GM23338 (cell line): ENCODE data around the gene FRYL. TPM values are rescaled to one million over a fixed set of nuclear protein-coding genes. Genes with fewer than 3 reads are reported as not detected.
A peak's percentile ranks its signal among the peaks of the same experiment; 100 is the strongest.

Source experiments
- ATAC-seq: fragments of 200-7000 bp; cut with Tn5 transposase; 3 replicates; pipeline ENCODE4 v1.9.1; 2020
- DNase-seq: peaks from one replicate; pipeline ENCODE4 v3.0.0-alpha.2; 2015; ENCODE audit warnings: low spot score
- H2AFZ ChIP-seq: fragments of 200-600 bp; sonication (generic); 2 replicates; pipeline ENCODE4 v1.8.0; 2016; ENCODE audit warnings: antibody characterized with exemption, mild to moderate bottlenecking, moderate library complexity
- H3F3A ChIP-seq: fragments of 200-600 bp; sonication (generic); replicated peaks from 2 replicates; pipeline ENCODE4 v1.8.0; 2017; ENCODE audit warnings: antibody characterized with exemption, mixed run types, low read depth
- H3K27ac ChIP-seq: fragments of 200-600 bp; sonication (generic); 2 replicates; pipeline ENCODE4 v1.6.1; 2016; ENCODE audit warnings: low read depth
- H3K27me3 ChIP-seq: fragments of 200-600 bp; sonication (generic); 2 replicates; pipeline ENCODE4 v1.8.0; 2016; ENCODE audit warnings: mild to moderate bottlenecking, mixed run types, moderate library complexity; ENCODE audit not compliant: insufficient read depth
- H3K36me3 ChIP-seq: fragments of 200-600 bp; sonication (generic); 2 replicates; pipeline ENCODE4 v1.8.0; 2016; ENCODE audit warnings: mild to moderate bottlenecking; ENCODE audit not compliant: insufficient read depth
- H3K4me1 ChIP-seq: fragments of 200-600 bp; sonication (generic); 2 replicates; pipeline ENCODE4 v1.8.0; 2016; ENCODE audit warnings: mild to moderate bottlenecking, moderate library complexity; ENCODE audit not compliant: insufficient read depth
- H3K4me2 ChIP-seq: fragments of 200-600 bp; sonication (generic); 2 replicates; pipeline ENCODE4 v1.7.1; 2017; ENCODE audit warnings: mixed run types
- H3K4me3 ChIP-seq: fragments of 200-600 bp; sonication (generic); 2 replicates; pipeline ENCODE4 v1.6.1; 2016; ENCODE audit warnings: mixed run types
- H3K79me2 ChIP-seq: fragments of 200-600 bp; sonication (generic); replicated peaks from 2 replicates; pipeline ENCODE4 v1.8.0; 2017; ENCODE audit warnings: mild to moderate bottlenecking; ENCODE audit not compliant: insufficient read depth
- H3K9me2 ChIP-seq: fragments of 200-600 bp; sonication (generic); 2 replicates; pipeline ENCODE4 v1.8.0; 2017; ENCODE audit not compliant: insufficient read depth
- H4K20me1 ChIP-seq: fragments of 200-600 bp; sonication (generic); replicated peaks from 2 replicates; pipeline ENCODE4 v1.8.0; 2017; ENCODE audit warnings: mild to moderate bottlenecking; ENCODE audit not compliant: insufficient read depth
- H3K27ac Mint-ChIP-seq: 2 replicates; pipeline ENCODE4 v1.8.0; 2020; ENCODE audit warnings: inconsistent platforms, mild to moderate bottlenecking, moderate library complexity, mixed read lengths
- H3K27me3 Mint-ChIP-seq: 3 replicates; pipeline ENCODE4 v1.8.0; 2022; ENCODE audit warnings: low read depth, mild to moderate bottlenecking, moderate library complexity, mixed read lengths, inconsistent platforms; ENCODE audit not compliant: insufficient read depth, poor library complexity
- H3K36me3 Mint-ChIP-seq: 3 replicates; pipeline ENCODE4 v1.8.0; 2021; ENCODE audit warnings: low read depth, mild to moderate bottlenecking, inconsistent platforms, moderate library complexity, mixed read lengths
- H3K4me1 Mint-ChIP-seq: 3 replicates; pipeline ENCODE4 v1.8.0; 2020; ENCODE audit warnings: mild to moderate bottlenecking, inconsistent platforms, mixed read lengths
- H3K4me3 Mint-ChIP-seq: 3 replicates; pipeline ENCODE4 v1.8.0; 2021; ENCODE audit warnings: moderate library complexity, mild to moderate bottlenecking, inconsistent platforms, mixed read lengths
- H3K9me3 Mint-ChIP-seq: 3 replicates; pipeline ENCODE4 v1.8.0; 2020; ENCODE audit warnings: moderate library complexity, mild to moderate bottlenecking, inconsistent platforms, mixed read lengths
- CREB1 ChIP-seq: fragments of 250-450 bp; sonication (Bioruptor Pico); IDR thresholded peaks from 2 replicates; pipeline ENCODE4 v1.5.0; 2020; ENCODE audit warnings: low read depth, mild to moderate bottlenecking, moderate library complexity
- EZH2phosphoT487 ChIP-seq: fragments of 200-600 bp; sonication (generic); IDR thresholded peaks from one replicate; pipeline ENCODE4 v1.8.1; 2018; ENCODE audit warnings: antibody characterized with exemption; ENCODE audit not compliant: unreplicated experiment
- JUNB ChIP-seq: IDR thresholded peaks from one replicate; pipeline ENCODE4 v1.6.1; 2016; ENCODE audit warnings: antibody characterized with exemption; ENCODE audit not compliant: unreplicated experiment
- POLR2AphosphoS5 ChIP-seq: IDR thresholded peaks from 2 replicates; pipeline ENCODE4 v1.6.1; 2016; ENCODE audit warnings: antibody characterized with exemption, low read depth
- ZNF114 ChIP-seq: fragments of 250-450 bp; sonication (Bioruptor Pico); IDR thresholded peaks from 2 replicates; pipeline ENCODE4 v1.5.0; 2020; ENCODE audit warnings: mild to moderate bottlenecking, moderate library complexity
- ZNF331 ChIP-seq: fragments of 250-450 bp; sonication (Bioruptor Pico); IDR thresholded peaks from 2 replicates; pipeline ENCODE4 v1.5.0; 2020; ENCODE audit warnings: low read depth, mild to moderate bottlenecking, moderate library complexity
- polyA plus RNA-seq: library from polyadenylated mRNA; unstranded; fragments of >200 nt; fragmentation: Nextera tagmentation; extraction: Ambion mirVana; gene quantifications from 2 replicates; pipeline ENCODE4 v1.2.1, GENCODE V29; 2016
- total RNA-seq: library from RNA; depleted of rRNA; stranded (reverse); fragments of >200 nt; shearing (Covaris generic); gene quantifications from 2 replicates; pipeline ENCODE4 v1.2.3, GENCODE V29; 2014
- TF ChIP-seq, protein P1 (sequence below): IDR thresholded peaks from one replicate; pipeline ENCODE4 v1.6.1; 2018; ENCODE audit warnings: antibody characterized with exemption; ENCODE audit not compliant: unreplicated experiment
- TF ChIP-seq, protein P2 (sequence below): IDR thresholded peaks from 2 replicates; pipeline ENCODE4 v1.6.1; 2016; ENCODE audit warnings: antibody characterized with exemption
- TF ChIP-seq, protein P3 (sequence below), 2 experiments: fragments of 200-600 bp in 1 of 2; sonication (generic) in 1 of 2; conservative IDR thresholded peaks; 2 replicates each; pipeline versions ENCODE4 v1.5.1 to v1.6.1; 2016 to 2017; ENCODE audit warnings: antibody characterized with exemption in 2 of 2, low read depth in 2 of 2, mild to moderate bottlenecking in 2 of 2, moderate library complexity in 1 of 2

FRYL gene
- total and polyA plus RNA-seq, 2 experiments from 2014 or later: 30.7 to 53.3 TPM

DNA sequence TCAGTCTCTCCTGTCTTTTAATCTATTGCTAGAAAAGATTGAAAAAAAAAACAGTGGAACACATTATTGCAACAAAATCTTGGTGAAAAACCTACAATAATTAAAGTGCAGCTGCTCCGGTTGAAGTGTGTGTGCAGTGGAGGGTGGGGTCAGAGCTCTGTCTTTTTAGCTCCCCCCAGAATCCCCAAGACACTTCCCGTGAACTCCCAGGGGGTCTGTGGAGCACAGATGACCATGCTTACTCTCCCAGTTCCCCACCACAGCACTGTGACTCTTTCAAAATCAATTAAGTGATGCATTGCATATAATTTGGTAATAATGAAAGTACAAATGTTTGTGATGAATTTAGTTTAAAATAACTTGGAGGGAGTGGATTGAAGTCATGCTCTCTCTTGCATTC, 312.6 kb downstream of the FRYL start (continued):
- TF ChIP-seq, protein P1, sequence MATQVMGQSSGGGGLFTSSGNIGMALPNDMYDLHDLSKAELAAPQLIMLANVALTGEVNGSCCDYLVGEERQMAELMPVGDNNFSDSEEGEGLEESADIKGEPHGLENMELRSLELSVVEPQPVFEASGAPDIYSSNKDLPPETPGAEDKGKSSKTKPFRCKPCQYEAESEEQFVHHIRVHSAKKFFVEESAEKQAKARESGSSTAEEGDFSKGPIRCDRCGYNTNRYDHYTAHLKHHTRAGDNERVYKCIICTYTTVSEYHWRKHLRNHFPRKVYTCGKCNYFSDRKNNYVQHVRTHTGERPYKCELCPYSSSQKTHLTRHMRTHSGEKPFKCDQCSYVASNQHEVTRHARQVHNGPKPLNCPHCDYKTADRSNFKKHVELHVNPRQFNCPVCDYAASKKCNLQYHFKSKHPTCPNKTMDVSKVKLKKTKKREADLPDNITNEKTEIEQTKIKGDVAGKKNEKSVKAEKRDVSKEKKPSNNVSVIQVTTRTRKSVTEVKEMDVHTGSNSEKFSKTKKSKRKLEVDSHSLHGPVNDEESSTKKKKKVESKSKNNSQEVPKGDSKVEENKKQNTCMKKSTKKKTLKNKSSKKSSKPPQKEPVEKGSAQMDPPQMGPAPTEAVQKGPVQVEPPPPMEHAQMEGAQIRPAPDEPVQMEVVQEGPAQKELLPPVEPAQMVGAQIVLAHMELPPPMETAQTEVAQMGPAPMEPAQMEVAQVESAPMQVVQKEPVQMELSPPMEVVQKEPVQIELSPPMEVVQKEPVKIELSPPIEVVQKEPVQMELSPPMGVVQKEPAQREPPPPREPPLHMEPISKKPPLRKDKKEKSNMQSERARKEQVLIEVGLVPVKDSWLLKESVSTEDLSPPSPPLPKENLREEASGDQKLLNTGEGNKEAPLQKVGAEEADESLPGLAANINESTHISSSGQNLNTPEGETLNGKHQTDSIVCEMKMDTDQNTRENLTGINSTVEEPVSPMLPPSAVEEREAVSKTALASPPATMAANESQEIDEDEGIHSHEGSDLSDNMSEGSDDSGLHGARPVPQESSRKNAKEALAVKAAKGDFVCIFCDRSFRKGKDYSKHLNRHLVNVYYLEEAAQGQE: no peak
- TF ChIP-seq JUNB (no peak), EZH2phosphoT487 (no peak), POLR2AphosphoS5 (no peak)

DNA sequence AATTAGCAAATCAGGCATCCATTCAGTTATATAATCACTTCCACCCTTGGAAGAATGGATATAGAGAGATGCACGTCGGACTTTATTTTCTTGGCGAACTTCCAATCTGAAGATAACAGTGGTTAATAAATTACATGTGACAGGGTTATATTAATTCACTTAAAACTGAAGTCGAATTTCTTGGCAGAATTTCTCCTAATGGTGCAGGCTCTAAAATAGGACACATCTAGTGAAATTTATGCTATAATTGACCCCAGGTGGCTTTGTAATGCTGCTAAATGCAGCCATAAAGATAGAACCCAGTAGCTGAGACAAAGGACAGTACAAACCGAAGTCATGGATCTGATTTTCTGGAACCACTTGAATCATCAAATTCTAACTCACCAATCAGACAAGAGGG, 317.7 kb downstream of the FRYL start:
- DNase-seq (no peak), ATAC-seq (no peak)
- no peaks in the 10 kb centered on the region for H3K36me3 ChIP-seq
- H3K27me3 Mint-ChIP-seq: peaks cover 5% of the 10 kb centered on the region
- H4K20me1 ChIP-seq: no peaks in the 10 kb centered on the region
- no peaks in the 10 kb centered on the region for H3K36me3 Mint-ChIP-seq
- TF ChIP-seq EZH2phosphoT487: no peak
- TF ChIP-seq JUNB: no peak
- TF ChIP-seq, protein P2, sequence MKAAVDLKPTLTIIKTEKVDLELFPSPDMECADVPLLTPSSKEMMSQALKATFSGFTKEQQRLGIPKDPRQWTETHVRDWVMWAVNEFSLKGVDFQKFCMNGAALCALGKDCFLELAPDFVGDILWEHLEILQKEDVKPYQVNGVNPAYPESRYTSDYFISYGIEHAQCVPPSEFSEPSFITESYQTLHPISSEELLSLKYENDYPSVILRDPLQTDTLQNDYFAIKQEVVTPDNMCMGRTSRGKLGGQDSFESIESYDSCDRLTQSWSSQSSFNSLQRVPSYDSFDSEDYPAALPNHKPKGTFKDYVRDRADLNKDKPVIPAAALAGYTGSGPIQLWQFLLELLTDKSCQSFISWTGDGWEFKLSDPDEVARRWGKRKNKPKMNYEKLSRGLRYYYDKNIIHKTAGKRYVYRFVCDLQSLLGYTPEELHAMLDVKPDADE: no peak
- TF ChIP-seq ZNF114 (CRISPR knock-in tag): no peak
- no peak for TF ChIP-seq CREB1
- TF ChIP-seq ZNF331 (CRISPR knock-in tag): no peak
- TF ChIP-seq POLR2AphosphoS5: no peak
- no peaks in the 10 kb centered on the region for H3K79me2 ChIP-seq
- no peaks in the 10 kb centered on the region for H3K9me3 Mint-ChIP-seq
- no peaks in the 10 kb centered on the region for H3K4me1 Mint-ChIP-seq
- H3F3A ChIP-seq: no peaks in the 10 kb centered on the region
- H2AFZ ChIP-seq: no peak overlapping the region
- H3K27ac Mint-ChIP-seq: no peak overlapping the region
- no peak overlapping the region for H3K4me3 ChIP-seq
- no peaks in the 10 kb centered on the region for H3K27me3 ChIP-seq
- no peak overlapping the region for H3K27ac ChIP-seq
- no peak overlapping the region for H3K4me3 Mint-ChIP-seq
- H3K4me1 ChIP-seq: no peaks in the 10 kb centered on the region
- H3K4me2 ChIP-seq: no peak overlapping the region
- no peaks in the 10 kb centered on the region for H3K9me2 ChIP-seq

DNA sequence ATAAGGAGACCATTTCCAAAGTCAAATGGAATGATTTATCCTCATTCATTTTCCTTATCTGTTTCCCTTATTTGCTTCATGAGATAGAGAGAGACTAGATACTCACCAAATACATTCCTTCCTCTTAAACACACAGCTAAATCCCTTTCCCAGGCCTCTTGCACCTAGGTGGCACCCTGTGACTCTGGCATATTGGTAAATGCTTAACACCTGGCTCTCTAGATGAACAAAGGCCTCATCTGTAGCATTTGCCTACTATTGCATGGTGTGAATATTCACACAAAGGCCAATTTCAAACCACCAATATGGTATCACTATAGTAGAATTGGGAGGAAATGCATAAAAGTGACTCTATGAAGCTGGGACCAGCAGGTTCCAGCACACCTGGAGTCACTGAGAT, 319.1 kb downstream of the FRYL start:
- no peak overlapping the region for H3K27ac Mint-ChIP-seq
- H3K27ac ChIP-seq: no peak overlapping the region
- H3K36me3 ChIP-seq: no peaks in the 10 kb centered on the region
- ATAC-seq (no peak), DNase-seq (no peak)
- H3K4me1 Mint-ChIP-seq: no peaks in the 10 kb centered on the region
- H3K9me3 Mint-ChIP-seq: no peaks in the 10 kb centered on the region
- H3K36me3 Mint-ChIP-seq: no peaks in the 10 kb centered on the region
- no peak overlapping the region for H3K4me3 ChIP-seq
- no peak overlapping the region for H3K4me2 ChIP-seq
- no peak overlapping the region for H2AFZ ChIP-seq
- TF ChIP-seq, protein P3, sequence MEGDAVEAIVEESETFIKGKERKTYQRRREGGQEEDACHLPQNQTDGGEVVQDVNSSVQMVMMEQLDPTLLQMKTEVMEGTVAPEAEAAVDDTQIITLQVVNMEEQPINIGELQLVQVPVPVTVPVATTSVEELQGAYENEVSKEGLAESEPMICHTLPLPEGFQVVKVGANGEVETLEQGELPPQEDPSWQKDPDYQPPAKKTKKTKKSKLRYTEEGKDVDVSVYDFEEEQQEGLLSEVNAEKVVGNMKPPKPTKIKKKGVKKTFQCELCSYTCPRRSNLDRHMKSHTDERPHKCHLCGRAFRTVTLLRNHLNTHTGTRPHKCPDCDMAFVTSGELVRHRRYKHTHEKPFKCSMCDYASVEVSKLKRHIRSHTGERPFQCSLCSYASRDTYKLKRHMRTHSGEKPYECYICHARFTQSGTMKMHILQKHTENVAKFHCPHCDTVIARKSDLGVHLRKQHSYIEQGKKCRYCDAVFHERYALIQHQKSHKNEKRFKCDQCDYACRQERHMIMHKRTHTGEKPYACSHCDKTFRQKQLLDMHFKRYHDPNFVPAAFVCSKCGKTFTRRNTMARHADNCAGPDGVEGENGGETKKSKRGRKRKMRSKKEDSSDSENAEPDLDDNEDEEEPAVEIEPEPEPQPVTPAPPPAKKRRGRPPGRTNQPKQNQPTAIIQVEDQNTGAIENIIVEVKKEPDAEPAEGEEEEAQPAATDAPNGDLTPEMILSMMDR (conservative IDR thresholded peaks at IDR 0.05; ENCODE audit: low read depth in 2 of 2): 0 out of 4 replicates have a peak, but pooled peaks of 1 of the 2 experiments have one; percentile 2
- TF ChIP-seq CREB1: no peak
- H3K4me1 ChIP-seq: no peaks in the 10 kb centered on the region
- no peaks in the 10 kb centered on the region for H3K79me2 ChIP-seq
- no peaks in the 10 kb centered on the region for H3K27me3 ChIP-seq
- H3F3A ChIP-seq: no peaks in the 10 kb centered on the region
- H3K27me3 Mint-ChIP-seq: peaks cover 5% of the 10 kb centered on the region
- H4K20me1 ChIP-seq: no peaks in the 10 kb centered on the region
- H3K4me3 Mint-ChIP-seq: no peak overlapping the region
- no peaks in the 10 kb centered on the region for H3K9me2 ChIP-seq
